Glutamatergic neuron (in vitro differentiated cells): Measurements from ENCODE around the gene PRICKLE2. TPM values are rescaled to one million over a fixed set of nuclear protein-coding genes. Genes with fewer than 3 reads are reported as not detected.

Experiments
- DNase-seq: peaks from one replicate; pipeline ENCODE4 v3.0.0; 2022
- H3K27ac Mint-ChIP-seq: one replicate; pipeline ENCODE4 v1.8.0; 2020; ENCODE audit warnings: mild to moderate bottlenecking, mixed read lengths, inconsistent platforms; ENCODE audit not compliant: unreplicated experiment
- H3K27me3 Mint-ChIP-seq: one replicate; pipeline ENCODE4 v1.8.0; 2020; ENCODE audit warnings: mild to moderate bottlenecking, moderate library complexity, mixed read lengths, inconsistent platforms; ENCODE audit not compliant: unreplicated experiment
- H3K36me3 Mint-ChIP-seq: one replicate; pipeline ENCODE4 v1.8.0; 2020; ENCODE audit warnings: mild to moderate bottlenecking, mixed read lengths, inconsistent platforms; ENCODE audit not compliant: unreplicated experiment
- H3K4me1 Mint-ChIP-seq: one replicate; pipeline ENCODE4 v1.8.0; 2020; ENCODE audit warnings: mild to moderate bottlenecking, low read depth, mixed read lengths, inconsistent platforms; ENCODE audit not compliant: unreplicated experiment
- H3K4me3 Mint-ChIP-seq: one replicate; pipeline ENCODE4 v1.8.0; 2020; ENCODE audit warnings: mild to moderate bottlenecking, mixed read lengths, inconsistent platforms; ENCODE audit not compliant: unreplicated experiment
- H3K9me3 Mint-ChIP-seq: one replicate; pipeline ENCODE4 v1.8.0; 2020; ENCODE audit warnings: mild to moderate bottlenecking, moderate library complexity, mixed read lengths, inconsistent platforms; ENCODE audit not compliant: unreplicated experiment
- CTCF ChIP-seq: fragments of 200-600 bp; sonication (generic); IDR thresholded peaks from one replicate; pipeline ENCODE4 v1.5.0; 2021; ENCODE audit not compliant: partially characterized antibody, unreplicated experiment
- total RNA-seq: library from RNA; stranded (reverse); fragmentation: NEBNext Ultra II Directional; extraction: Animal tissue kit (Norgen Biotek cat#: 25700); gene quantifications from one replicate; pipeline ENCODE4 v1.2.1, GENCODE V29; 2021; ENCODE audit not compliant: unreplicated experiment

The PRICKLE2 gene
- total RNA-seq, 1 donor from 2014 or later, result 18.9 TPM

- no peak overlapping the region for H3K4me3 Mint-ChIP-seq
- no peaks in the 10 kb centered on the region for H3K9me3 Mint-ChIP-seq
- no peaks in the 10 kb centered on the region for H3K27me3 Mint-ChIP-seq
- no peak for TF ChIP-seq CTCF
- no peak for DNase-seq
- H3K27ac Mint-ChIP-seq, result no peak overlapping the region
- H3K4me1 Mint-ChIP-seq, result peaks cover 9% of the 10 kb centered on the region
- H3K36me3 Mint-ChIP-seq, result no peaks in the 10 kb centered on the region
These were observed 25.8 kb upstream of the PRICKLE2 start for GRCh38 chr3:64251019-64251418.

DNA sequence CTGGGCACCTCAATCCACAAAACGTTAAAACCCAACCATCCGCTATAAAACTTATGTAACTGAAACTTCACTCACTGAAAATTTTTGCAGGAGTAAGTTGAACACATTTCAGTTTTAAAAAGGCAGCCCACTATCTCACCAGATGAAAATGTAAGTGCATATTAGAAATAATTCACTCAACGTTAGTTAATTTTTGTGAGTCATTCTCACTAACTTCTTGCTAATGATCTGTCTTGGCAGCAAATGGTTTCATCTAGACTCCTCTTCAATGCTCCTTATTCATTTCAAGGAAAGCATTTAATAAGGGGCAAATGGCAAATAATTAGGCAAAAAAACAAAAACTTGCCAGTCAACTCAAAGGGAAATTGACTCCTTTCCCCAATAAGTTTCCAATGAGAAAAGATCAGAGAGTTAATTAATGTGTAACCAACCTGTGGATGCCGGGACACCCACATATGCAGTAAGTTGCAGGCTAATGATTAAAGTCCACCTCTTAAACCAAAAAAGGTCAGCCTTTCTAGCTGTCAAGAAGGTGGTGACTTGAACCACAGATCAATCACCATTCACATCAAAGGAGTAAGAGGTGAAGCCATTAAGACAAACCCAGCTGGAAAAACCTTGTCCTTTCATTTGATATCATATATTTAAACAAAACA lies 22.9 kb upstream of the PRICKLE2 start:
- Mint-ChIP-seq H3K4me3 (no peak overlapping the region), H3K9me3 (no peaks in the 10 kb centered on the region), H3K4me1 (peaks cover 3% of the 10 kb centered on the region), H3K27ac (no peak overlapping the region), H3K27me3 (no peaks in the 10 kb centered on the region), H3K36me3 (no peaks in the 10 kb centered on the region)
- no peak for DNase-seq
- no peak for TF ChIP-seq CTCF

- Mint-ChIP-seq H3K36me3 (no peaks in the 10 kb centered on the region), H3K4me3 (no peak overlapping the region), H3K27me3 (no peaks in the 10 kb centered on the region), H3K27ac (no peak overlapping the region), H3K9me3 (no peaks in the 10 kb centered on the region), H3K4me1 (peaks cover 4% of the 10 kb centered on the region)
- TF ChIP-seq CTCF, result peak; percentile 46
- DNase-seq, result no peak
These were observed 19.0 kb upstream of the PRICKLE2 start for GRCh38 chr3:64244011-64244942.

DNA sequence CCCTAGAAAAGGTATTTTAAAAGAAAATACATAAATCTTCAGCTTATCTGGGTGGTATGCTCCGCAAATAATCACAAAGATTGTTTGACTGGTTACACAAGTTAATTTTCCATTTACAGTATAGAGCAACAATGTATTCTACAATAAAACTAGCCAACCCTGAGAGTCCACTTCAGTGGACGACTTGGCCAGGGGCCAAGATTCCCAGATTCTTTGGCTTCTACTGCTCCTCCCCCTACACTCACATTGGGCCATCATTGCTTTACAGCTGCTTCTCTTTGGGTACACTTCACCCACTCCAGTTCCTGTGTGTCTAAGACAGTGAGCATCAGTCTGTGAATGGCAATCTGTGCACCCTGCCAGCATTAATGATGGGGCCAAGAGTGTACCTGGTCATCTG lies 17.2 kb upstream of the PRICKLE2 start:
- TF ChIP-seq CTCF, result no peak
- Mint-ChIP-seq H3K27me3 (peaks cover 2% of the 10 kb centered on the region), H3K27ac (no peak overlapping the region), H3K36me3 (no peaks in the 10 kb centered on the region), H3K4me3 (no peak overlapping the region), H3K9me3 (no peaks in the 10 kb centered on the region), H3K4me1 (peaks cover 8% of the 10 kb centered on the region)
- DNase-seq, result no peak

DNA sequence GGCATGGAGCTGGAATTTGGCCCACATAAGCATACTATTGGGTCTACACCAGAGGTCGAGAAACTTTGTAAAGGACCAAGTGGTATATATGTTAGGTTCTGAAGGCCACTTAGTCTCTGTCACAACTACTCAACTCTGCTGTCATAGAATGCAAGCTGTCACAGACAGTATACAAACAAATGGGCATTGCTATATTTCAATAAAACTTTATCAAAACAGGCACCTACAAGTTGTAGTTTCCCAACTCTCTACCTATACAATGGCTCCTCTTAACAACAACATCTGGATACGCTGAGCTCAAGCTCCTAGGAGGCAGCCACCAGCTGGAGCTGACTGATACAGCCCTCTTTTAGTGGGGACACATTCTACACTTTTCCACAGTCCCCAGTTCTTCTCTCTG lies 15.7 kb upstream of the PRICKLE2 start:
- no peak overlapping the region for H3K4me3 Mint-ChIP-seq
- TF ChIP-seq CTCF, result no peak
- peaks cover 8% of the 10 kb centered on the region for H3K4me1 Mint-ChIP-seq
- no peaks in the 10 kb centered on the region for H3K36me3 Mint-ChIP-seq
- peaks cover 2% of the 10 kb centered on the region for H3K27me3 Mint-ChIP-seq
- peaks cover 1% of the 10 kb centered on the region for H3K9me3 Mint-ChIP-seq
- no peak for DNase-seq
- H3K27ac Mint-ChIP-seq, result no peak overlapping the region
